Left lung (tissue), 10 donors: ENCODE data around the gene DAAM1. TPM values are rescaled to one million over a fixed set of nuclear protein-coding genes. Genes with fewer than 3 reads are reported as not detected.

Experiments
- ATAC-seq: fragments of 200-7000 bp; cut with Tn5 transposase; one replicate; pipeline ENCODE4 v1.9.1; 2020; ENCODE audit warnings: moderate library complexity
- DNase-seq, 4 donors: peaks; one replicate each; pipeline ENCODE4 v3.0.0-alpha.2; 2013 to 2020
- H3K27ac ChIP-seq, 2 donors: fragments of 200-600 bp; sonication (generic) in 1 of 2; one replicate each; pipeline versions ENCODE4 v1.5.0 to v1.8.0; 2020 to 2021
- H3K27me3 ChIP-seq, 2 donors: fragments of 200-600 bp; sonication (generic) in 1 of 2; one replicate each; pipeline versions ENCODE4 v1.5.0 to v1.8.0; 2020 to 2021
- H3K36me3 ChIP-seq, 2 donors: fragments of 200-600 bp; sonication (generic) in 1 of 2; one replicate each; pipeline versions ENCODE4 v1.5.0 to v1.8.0; 2020 to 2021
- H3K4me1 ChIP-seq, 2 donors: fragments of 200-600 bp; one replicate each; pipeline ENCODE4 v1.8.0; 2021
- H3K4me3 ChIP-seq, 2 donors: fragments of 200-600 bp; sonication (generic) in 1 of 2; one replicate each; pipeline versions ENCODE4 v1.5.0 to v1.8.0; 2020 to 2021; ENCODE audit warnings: mild to moderate bottlenecking in 1 of 2
- H3K9me3 ChIP-seq, 2 donors: fragments of 200-600 bp; sonication (generic) in 1 of 2; one replicate each; pipeline versions ENCODE4 v1.5.0 to v1.8.0; 2020 to 2021
- intact Hi-C, 2 donors: fragments of 100-400 bp; cut with DNase I; formaldehyde crosslinking; loops; one replicate each; pipeline versions ENCODE4 v1.11.2 to v1.14.2; 2022
- polyA plus RNA-seq, 6 donors: library from polyadenylated mRNA; unstranded; fragments of 120-200 nt; gene quantifications; one replicate each; pipeline ENCODE4 v1.2.1, GENCODE V29; 2013; ENCODE audit not compliant: insufficient read length in 6 of 6
- total RNA-seq, 2 donors: library from RNA; stranded (reverse); fragmentation: NEBNext Ultra II Directional; extraction: Animal tissue kit (Norgen Biotek cat#: 25700); gene quantifications; one replicate each; pipeline ENCODE4 v1.2.1, GENCODE V29; 2021
- TF ChIP-seq, protein P1 (sequence below), 2 donors: fragments of 200-600 bp; sonication (generic) in 1 of 2; IDR thresholded peaks; one replicate each; pipeline versions ENCODE4 v1.5.0 to v1.8.0; 2021; ENCODE audit warnings: antibody characterized with exemption in 2 of 2
- donor health status: DM: no; HTN: yes; CAD: no.
- donor health status: DM: no; HTN: no; CAD: no.

The DAAM1 gene
- total and polyA plus RNA-seq, 8 donors, result 47.5 to 68.4 (median 51.0) TPM

DNA sequence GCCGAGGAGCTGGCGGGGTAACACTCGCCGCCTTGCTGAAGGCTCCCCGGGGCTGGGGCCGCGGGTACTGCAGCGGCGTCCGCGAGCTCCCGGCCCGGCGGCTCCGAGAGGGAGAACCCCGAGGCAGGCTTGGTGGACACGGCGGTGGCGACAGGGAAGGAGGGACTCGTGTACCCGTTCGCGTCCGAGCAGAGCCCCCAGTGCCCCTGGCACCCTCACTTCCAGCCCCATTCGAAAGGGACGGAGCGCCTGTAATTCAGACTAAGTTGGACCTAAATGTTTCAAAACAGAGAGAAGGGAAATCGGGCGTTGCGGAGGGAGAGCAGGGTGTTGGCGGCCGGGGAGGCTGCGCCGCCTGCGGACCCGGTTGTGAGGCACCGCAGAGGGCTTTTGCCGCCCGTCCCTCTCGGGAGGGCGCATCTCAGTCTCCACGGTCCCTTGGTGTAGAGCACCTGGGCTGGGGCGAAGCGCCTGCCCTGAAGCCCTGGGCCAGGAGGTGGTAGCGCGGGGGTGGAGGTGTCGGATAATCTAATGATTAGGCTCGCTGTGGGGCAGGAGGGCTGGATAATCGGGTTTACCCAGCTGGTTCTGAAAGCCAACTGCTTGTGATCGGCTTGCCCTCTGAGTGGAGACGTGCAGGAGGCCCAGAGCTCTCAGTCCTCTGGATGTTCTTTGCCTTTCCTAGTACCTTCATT lies 771 bp downstream of the DAAM1 start:
- intact Hi-C loops, result no loop called here
- Histone ChIP-seq H3K4me1 (peaks cover 0 to 34% of the 10 kb centered on the region in 2 donors), H3K27me3 (no peaks in the 10 kb centered on the region), H3K27ac (peak overlapping the region; percentile 91 to 97), H3K9me3 (no peaks in the 10 kb centered on the region), H3K4me3 (peak overlapping the region; percentile 64 to 75), H3K36me3 (no peaks in the 10 kb centered on the region)
- TF ChIP-seq, protein P1, sequence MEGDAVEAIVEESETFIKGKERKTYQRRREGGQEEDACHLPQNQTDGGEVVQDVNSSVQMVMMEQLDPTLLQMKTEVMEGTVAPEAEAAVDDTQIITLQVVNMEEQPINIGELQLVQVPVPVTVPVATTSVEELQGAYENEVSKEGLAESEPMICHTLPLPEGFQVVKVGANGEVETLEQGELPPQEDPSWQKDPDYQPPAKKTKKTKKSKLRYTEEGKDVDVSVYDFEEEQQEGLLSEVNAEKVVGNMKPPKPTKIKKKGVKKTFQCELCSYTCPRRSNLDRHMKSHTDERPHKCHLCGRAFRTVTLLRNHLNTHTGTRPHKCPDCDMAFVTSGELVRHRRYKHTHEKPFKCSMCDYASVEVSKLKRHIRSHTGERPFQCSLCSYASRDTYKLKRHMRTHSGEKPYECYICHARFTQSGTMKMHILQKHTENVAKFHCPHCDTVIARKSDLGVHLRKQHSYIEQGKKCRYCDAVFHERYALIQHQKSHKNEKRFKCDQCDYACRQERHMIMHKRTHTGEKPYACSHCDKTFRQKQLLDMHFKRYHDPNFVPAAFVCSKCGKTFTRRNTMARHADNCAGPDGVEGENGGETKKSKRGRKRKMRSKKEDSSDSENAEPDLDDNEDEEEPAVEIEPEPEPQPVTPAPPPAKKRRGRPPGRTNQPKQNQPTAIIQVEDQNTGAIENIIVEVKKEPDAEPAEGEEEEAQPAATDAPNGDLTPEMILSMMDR (IDR thresholded peaks at IDR 0.05), result no peak
- DNase-seq, result peak in 3 of 4 donors; percentile 40 to 92 (median 49)
- peak; percentile 42 for ATAC-seq

DNA sequence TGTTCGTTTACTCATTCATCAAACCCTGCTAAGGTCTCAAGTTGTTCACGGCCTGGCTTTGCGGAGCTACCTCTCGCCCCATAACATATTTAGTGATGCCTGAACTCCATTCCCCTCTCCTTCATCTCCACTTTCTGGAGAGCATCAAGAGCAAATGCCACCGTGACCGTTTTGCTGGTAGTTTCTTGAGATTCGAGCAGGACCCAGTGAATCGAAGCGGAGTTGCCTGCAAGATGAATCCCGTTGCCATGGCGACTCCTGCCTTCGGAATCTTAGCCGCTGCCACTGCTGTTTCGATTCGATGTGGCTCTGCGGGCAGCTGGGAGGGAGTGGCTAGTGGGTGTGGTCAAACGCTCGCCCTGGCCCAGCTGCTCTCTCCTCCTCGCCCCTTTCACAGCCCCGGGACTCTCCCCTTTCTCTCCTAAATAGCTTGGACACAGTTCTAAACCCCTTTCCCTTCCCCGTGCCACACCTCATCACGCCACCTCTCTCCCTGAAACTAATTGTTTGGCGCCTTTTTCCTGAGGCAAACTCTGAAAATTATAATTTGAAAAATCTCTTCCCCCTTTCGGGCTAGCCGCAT lies 1.4 kb downstream of the DAAM1 start:
- no peaks in the 10 kb centered on the region for H3K9me3 ChIP-seq
- intact Hi-C loops, result loop anchor here in 1 of 2 donors (10.0 kb wide), 1 partner anchor 65 kb away; no protein-coding TSS in a partner anchor
- H3K4me1 ChIP-seq, result peaks cover 0 to 40% of the 10 kb centered on the region in 2 donors
- ATAC-seq, result peak; percentile 47
- H3K27me3 ChIP-seq, result no peaks in the 10 kb centered on the region
- no peaks in the 10 kb centered on the region for H3K36me3 ChIP-seq
- H3K27ac ChIP-seq, result peak overlapping the region; percentile 91 to 97
- peak; percentile 85 to 90 (median 89) for DNase-seq
- H3K4me3 ChIP-seq, result peak overlapping the region; percentile 64 to 75
- TF ChIP-seq, protein P1 (IDR thresholded peaks at IDR 0.05), result no peak

DNA sequence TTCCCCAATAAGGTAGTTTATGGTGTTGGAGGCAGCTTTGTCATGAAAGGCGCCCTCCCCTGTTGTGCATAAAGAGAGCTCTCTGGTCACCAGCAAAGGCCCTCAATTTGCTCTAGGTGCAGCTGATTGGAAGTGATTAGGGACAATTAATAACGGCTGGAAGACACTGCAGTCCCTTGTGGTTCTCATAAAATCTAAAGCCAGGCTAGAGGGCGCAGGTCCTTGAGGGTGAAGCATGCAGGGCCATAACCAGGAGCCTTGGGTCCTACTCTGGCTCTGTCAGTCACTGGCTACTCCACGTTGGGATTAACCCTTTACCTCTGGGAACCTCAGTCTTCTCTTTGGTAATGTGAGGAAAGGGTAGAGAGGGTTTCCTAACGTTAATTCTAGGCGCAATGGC lies 1.9 kb downstream of the DAAM1 start:
- H3K4me3 ChIP-seq, result peak overlapping the region; percentile 64 to 75
- TF ChIP-seq, protein P1 (IDR thresholded peaks at IDR 0.05), result no peak
- peak overlapping the region; percentile 91 to 97 for H3K27ac ChIP-seq
- intact Hi-C loops, result loop anchor here in 1 of 2 donors (10.0 kb wide), 1 partner anchor 64 kb away; no protein-coding TSS in a partner anchor
- no peaks in the 10 kb centered on the region for H3K9me3 ChIP-seq
- ATAC-seq, result no peak
- H3K27me3 ChIP-seq, result no peaks in the 10 kb centered on the region
- peaks cover 0 to 40% of the 10 kb centered on the region in 2 donors for H3K4me1 ChIP-seq
- no peak for DNase-seq
- H3K36me3 ChIP-seq, result no peaks in the 10 kb centered on the region

DNA sequence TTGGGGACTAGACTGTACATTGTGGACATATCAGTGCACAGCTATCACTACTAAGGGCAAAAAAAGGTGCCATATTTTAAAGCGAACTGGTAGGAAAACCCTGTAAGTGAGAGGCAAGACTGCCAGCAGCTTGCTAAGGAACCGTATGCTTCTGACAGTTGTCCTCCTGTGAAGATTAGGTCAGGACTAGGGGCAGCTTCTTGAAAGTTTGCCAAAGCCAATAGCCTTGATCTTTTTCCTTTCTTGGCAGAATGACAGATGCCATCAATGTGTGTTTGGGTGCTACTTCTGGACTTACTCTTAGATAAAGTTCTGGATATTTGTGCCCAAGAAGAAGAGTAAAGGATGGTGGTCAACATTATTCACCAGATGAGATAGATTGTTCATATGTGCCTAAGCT lies 7.4 kb downstream of the DAAM1 start:
- TF ChIP-seq, protein P1 (IDR thresholded peaks at IDR 0.05), result no peak
- Histone ChIP-seq H3K4me3 (no peak overlapping the region), H3K9me3 (no peaks in the 10 kb centered on the region), H3K27me3 (no peaks in the 10 kb centered on the region), H3K4me1 (peaks cover 8 to 34% of the 10 kb centered on the region in 2 donors), H3K36me3 (no peaks in the 10 kb centered on the region), H3K27ac (peak overlapping the region in 1 of 2 donors; percentile 25)
- no peak for ATAC-seq
- no peak for DNase-seq
- intact Hi-C loops, result loop anchor here in 1 of 2 donors (10.0 kb wide), 1 partner anchor 59 kb away; no protein-coding TSS in a partner anchor

DNA sequence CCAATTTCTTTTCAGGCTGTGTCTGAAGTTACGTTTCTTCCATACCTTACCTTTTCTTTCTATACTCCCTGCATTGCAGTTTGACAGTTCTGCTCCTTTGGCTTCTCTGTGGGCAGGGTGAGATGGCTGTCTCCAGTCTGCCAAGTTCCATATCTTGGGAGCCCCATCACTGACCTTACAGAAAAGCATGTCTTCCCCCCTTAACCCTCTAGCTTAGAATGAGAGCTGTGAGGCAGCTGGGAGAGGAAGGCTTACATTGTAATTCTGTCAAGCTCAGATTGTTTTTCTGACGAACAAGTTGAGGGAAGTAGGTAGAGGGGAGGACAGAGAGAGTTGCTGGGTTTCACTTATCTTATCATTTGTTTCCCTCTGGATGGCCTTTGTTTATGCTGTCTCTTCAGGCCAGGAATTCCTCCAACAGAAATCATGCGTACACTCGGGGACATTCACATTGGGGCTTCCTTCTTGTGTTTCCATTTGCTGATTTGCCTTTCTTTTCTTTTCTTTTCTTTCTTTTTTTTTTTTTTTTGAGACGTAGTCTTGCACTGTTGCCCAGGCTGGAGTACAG lies 9.3 kb downstream of the DAAM1 start:
- Histone ChIP-seq H3K27me3 (no peaks in the 10 kb centered on the region), H3K4me1 (peaks cover 8 to 22% of the 10 kb centered on the region in 2 donors), H3K36me3 (no peaks in the 10 kb centered on the region), H3K9me3 (no peaks in the 10 kb centered on the region), H3K27ac (peak overlapping the region in 1 of 2 donors; percentile 40), H3K4me3 (no peak overlapping the region)
- DNase-seq, result no peak
- no peak for ATAC-seq
- TF ChIP-seq, protein P1 (IDR thresholded peaks at IDR 0.05), result no peak
- intact Hi-C loops, result loop anchor here in 1 of 2 donors (10.0 kb wide), 1 partner anchor 57 kb away; no protein-coding TSS in a partner anchor
